HG03565 (cell line): ENCODE results near the gene TAF7.
"Not testable (repeated sequence)": the region's sequence is repeated elsewhere in the genome, so short reads cannot be mapped to it uniquely, and the experiment has no call there.

Experiments used
- ATAC-seq: cut with Tn5 transposase; IDR thresholded peaks from one replicate; pipeline ENCODE4 v1.9.1; 2021; ENCODE audit warnings: mild to moderate bottlenecking, moderate library complexity; ENCODE audit not compliant: unreplicated experiment

TAF7 gene

DNA sequence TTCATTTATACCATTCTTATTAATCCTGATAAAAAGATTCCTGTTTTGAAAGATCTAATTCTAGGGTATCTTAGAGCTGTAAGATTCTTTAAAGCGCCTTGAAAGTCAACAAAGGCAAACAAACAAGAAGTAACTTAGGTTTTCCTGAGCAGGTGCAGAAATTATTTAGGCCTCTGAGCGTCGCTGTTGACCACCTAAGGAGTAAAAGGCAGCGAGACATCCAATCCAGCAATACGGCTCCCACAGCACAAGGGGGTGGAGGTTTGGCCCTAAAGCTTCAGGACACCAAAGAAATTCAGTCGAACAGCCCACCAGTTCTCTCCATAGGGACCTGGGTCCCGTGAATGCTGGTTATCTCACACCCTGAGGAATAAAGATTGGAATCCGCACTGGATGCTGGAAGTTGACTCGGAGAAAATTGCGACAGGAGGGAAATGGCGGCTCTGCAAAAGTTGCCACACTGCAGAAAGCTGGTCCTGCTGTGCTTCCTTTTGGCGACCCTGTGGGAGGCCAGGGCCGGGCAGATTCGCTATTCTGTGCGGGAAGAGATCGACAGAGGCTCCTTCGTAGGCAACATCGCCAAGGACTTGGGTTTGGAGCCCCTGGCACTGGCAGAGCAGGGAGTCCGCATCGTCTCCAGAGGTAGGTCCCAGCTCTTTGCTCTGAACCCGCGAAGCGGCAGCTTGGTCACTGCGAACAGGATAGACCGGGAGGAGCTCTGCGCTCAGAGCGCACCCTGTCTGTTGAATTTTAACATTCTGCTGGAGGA, 18.1 kb upstream of the TAF7 start, which contains the start of gene PCDHGA2:
PCDHGA2 (plus strand) TSS at position 223 of the 769 bp plus-strand sequence.
- ATAC-seq: no peak

DNA sequence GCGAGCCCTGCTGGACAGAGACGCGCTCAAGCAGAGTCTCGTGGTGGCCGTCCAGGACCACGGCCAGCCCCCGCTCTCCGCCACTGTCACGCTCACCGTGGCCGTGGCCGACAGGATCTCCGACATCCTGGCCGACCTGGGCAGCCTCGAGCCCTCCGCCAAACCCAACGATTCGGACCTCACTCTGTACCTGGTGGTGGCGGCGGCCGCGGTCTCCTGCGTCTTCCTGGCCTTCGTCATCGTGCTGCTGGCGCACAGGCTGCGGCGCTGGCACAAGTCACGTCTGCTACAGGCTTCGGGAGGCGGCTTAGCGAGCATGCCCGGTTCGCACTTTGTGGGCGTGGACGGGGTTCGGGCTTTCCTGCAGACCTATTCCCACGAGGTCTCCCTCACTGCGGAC, 12.0 kb upstream of the TAF7 start:
- ATAC-seq: not testable (repeated sequence)

DNA sequence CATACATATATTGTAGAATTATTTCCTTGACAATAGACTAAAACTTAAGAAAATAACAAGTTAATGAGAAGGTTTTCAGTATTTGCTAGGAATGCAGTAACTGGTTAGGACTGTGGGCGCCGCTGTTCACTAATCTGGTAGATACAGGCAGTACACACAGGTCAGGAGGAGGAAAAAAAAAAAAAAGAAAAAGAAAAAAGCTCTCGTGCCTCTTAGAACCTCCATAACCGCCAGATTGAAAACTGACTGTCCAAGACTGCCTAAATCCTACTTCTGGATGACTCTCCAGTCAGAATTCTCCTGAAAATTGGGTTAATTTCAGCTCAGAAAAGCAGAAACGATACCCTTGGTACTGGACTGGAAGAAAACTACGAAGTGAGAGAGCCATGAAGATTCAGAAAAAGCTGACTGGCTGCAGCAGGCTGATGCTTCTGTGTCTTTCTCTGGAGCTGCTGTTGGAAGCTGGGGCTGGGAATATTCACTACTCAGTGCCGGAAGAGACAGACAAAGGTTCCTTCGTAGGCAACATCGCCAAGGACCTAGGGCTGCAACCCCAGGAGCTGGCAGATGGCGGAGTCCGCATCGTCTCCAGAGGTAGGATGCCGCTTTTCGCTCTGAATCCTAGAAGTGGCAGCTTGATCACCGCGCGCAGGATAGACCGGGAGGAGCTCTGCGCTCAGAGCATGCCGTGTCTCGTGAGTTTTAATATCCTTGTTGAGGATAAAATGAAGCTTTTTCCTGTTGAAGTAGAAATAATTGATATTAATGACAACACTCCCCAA, 9.9 kb upstream of the TAF7 start, which contains the start of gene PCDHGA1:
PCDHGA1 (plus strand) TSS at position 216 of the 782 bp plus-strand sequence.
- no peak for ATAC-seq

DNA sequence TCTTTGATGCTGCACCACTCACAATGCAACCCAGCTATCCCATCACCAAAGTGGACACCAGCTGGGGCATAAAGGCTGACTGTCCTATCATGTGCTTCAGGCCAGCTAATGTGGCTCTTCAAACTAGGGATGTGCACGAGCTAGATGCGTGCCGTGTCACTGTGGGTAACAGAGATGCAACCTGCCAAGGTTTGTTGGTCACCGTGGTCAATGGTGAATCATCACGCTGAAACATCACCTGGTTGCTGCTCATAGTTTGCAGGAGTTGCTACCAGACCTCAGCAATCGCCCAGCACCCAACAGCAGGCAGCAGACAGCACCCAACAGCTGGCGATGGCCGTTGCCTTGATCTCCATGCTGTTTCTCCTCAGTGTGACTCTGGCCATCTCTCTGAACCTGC, 7.6 kb upstream of the TAF7 start:
- ATAC-seq: no peak

DNA sequence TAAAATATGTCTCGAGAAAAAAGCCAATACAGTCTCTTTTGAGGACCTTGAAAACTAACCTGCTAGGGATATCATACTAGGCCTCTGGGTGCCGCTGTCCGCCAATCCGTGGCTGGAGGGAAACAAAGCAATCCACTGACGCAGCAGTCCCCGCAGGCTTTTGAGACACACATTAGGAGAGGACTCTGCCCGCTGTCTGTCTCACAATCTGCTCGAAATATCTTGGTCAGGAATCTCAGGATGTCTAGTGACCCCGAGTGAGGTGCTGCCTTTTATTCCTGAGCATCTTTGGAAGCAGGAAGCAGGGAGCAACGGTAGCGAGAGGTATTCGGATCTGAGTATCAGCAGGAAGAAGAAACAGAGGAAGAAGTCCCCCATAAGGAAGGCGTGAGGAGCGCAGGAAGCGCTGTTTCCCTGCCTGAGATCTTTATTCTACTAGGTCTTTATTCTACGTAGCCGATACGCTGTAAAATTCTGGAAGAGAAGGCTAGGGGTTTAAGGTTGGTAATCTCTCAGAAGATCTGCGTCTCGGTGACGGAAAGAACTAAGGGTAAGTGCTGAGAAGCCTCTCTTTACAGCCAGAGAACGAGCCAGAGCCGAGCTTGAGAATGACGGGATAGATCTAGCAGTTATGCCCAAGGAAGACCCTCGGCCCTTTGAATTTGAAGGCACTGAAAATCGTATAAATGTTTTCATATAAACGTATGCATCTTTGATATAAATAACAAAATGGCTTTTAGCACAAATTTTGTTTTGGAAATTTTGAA, 5.7 kb upstream of the TAF7 start:
- ATAC-seq: peak; percentile 50

DNA sequence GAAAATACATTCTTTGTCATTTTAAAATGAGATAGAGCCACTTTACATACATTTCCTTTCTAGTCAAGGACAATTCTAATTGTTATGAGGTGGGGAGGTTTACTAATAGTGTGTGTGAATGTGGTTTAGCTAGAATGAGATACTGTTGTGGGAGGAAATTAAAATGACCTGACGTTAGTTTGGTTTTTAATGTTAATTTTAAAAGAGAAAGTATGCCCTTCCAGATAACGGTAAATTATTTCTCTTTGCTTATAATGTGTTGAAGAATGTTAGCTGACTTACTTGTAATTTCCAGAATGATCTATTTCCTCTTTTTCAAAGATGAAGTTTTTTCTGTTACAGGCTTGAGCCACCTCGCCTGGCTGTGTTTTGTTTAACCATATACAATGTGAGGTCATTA, 1.7 kb upstream of the TAF7 start:
- peak; percentile 30 for ATAC-seq

DNA sequence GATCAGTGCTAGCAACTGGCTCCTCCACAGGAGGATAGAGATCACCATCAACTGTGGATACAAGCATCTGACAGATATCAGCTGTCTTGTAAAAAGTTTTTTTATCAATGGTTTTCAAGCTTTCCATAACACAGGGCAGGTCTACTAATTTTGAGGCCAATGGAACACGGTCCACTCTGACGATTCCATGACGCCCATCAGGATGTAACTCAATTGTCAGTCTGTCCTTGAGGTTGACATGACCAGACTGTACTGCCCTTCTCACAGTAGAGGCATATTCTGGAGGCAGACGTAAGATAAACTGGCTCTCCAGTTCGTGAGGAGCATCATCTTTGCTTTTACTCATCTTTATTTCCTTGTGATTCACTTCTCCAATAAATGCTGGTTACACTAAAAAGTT, 885 bp downstream of the TAF7 start:
- ATAC-seq: no peak

DNA sequence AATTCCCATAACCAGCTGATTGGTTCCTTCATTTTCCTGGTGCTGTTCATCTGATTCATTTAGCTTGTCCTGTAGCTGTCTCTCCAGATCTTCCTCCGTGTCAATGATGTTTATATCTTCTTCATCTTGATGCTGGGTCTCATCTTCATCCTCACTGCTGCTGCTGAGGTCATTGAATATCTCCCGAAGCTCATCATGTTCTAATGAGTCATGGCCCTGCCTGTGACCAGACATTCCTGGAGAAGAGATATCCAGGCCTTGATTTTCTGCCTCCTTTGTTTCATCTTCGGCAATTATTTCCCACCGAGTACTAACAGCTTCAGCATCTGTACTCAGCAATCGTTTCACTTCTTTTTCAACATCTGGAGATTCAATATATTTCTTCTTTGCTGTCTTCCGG, 1.4 kb downstream of the TAF7 start:
- ATAC-seq: no peak

DNA sequence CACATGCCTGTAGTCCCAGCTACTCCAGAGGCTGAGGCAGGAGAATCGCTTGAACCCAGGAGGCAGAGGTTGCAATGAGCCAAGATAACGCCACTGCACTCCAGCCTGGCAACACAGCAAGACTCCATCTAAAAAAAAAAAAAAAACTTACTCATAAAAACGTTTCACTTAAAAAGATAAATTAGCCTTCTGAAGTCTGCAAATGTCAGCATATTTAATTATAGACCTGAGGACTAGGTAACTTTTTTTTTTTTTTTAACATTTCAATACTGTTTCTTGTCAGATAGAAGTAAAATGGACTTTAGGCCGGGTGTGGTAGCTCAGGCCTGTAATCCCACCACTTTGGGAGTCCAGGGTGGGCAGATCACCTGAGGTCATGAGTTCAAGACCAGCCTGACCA, 3.6 kb downstream of the TAF7 start:
- ATAC-seq: not testable (repeated sequence)

DNA sequence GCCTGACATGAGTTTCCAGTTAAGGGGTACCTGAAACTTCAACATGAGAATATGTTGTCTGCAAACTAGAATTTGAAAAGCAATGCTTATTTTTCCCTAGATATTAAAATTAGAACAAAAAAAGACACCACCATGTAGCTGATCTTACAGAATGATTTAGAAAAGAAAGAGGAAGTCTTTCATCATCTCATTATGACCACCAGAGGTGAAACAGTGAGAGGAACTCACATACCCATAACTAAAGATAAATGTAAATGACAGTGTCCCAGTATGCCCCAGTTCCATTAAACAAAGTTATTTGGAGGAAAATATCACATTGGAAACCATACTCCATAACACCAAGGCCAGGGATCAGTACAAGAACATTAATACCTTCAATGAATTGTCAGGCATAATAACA, 6.9 kb downstream of the TAF7 start:
- no peak for ATAC-seq

DNA sequence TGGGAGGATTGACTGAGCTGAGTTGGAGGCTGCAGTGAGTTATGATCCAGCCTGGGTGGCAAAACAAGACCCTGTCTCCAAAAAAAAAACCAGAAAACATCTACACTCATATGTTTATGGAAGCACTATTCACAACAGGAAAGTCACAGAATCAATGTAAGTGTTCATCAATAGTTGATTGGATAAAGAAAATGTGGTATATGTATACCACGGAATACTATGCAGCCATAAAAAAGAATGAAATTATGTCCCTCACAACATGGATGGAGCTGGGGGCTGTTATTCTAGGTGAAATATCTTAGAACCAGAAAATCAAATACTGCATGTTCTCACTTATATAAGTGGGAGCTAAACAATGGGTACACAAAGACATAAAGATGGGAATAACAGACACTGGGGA, 14.0 kb downstream of the TAF7 start:
- no peak for ATAC-seq

DNA sequence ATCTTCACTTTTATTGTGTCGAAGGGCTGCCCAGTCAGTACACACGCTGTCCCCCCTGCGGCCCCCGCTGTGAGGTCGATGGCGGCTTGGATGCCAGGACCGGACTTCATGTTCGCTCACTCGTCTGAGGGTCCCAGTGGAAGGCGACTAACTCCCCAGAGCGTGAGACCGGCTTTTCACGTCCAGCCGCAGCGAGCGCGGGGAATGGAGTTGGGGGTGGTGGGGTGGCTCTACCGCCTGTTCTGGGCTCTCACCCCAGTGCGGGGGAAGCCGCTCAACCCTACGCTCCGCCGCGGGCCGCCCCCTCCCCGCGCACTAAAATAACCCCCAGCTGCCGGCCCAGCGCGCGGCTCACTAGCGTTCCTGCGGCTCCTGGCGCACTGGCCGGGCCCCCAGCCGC, 16.8 kb downstream of the TAF7 start, which contains the start of gene SLC25A2:
SLC25A2 (minus strand) TSS at position 294 of the 400 bp plus-strand sequence; CDS start at position 110, 184 bp downstream.
- no peak for ATAC-seq

DNA sequence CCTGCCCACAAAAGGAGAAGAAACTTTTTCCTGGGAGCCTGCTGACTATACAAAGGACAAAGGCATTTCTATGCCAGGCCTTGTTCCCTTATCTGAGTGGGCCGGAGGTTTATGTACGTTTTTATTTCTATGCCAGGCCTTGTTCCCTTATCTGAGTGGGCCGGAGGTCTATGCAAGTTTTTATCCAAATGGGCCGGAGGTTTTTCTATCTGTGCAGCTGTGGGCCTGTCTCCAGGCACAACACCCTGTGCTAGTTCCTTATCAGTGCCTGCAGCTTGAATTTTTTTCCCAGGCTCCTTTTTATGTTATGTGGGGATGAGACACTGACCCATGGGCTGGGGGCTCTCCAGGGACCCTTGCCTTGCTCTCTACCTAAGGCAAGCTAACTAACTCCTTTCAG, 22.2 kb downstream of the TAF7 start:
- ATAC-seq: no peak

DNA sequence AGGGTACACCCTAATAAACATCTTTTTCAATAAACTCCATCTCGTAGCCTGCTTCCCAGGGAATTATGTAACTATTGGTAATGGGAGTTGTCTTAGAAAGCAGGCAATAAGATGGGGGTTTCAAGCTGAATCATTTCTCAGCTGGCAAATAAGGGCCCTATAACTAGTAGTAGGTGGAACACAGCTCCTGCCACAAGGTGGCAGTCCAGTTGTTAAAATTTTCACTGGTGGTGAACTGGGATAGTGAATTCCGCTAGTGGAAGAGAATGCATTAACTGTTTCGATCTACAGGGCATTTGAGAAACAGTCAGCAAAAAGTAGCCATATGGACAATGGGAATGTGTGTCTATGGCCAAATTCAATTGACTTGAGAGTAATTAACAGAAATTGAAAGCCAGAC, 47.7 kb downstream of the TAF7 start:
- ATAC-seq: no peak

DNA sequence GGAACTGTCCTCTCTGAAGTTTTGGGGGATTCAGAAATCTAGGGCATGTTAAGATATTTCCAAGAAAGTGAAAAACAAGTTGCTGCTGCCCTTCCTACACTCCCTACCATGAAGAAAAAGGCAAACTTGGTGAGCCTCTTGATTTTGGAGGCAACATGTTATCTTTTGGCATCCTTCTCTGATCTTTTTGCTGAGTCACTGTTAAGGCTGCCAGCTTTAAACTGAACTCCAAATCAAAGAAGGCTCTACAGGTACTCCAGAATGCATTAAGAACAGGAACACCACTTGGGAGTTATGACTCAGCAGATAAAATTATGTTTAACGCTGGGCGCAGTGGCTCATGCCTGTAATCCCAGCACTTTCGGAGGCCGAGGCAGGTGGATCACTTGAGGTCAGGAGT, 51.4 kb downstream of the TAF7 start:
- ATAC-seq: no peak
